Measurements from ENCODE around the gene COG3. TPM values are rescaled to one million over a fixed set of nuclear protein-coding genes. Genes with fewer than 3 reads are reported as not detected.

Gene COG3
- total and polyA plus RNA-seq, 2 of the 13 experiments (the other 11 are each of a cell fraction or from before 2014, with no cell fraction given) = 37.8 to 47.5 TPM

DNA sequence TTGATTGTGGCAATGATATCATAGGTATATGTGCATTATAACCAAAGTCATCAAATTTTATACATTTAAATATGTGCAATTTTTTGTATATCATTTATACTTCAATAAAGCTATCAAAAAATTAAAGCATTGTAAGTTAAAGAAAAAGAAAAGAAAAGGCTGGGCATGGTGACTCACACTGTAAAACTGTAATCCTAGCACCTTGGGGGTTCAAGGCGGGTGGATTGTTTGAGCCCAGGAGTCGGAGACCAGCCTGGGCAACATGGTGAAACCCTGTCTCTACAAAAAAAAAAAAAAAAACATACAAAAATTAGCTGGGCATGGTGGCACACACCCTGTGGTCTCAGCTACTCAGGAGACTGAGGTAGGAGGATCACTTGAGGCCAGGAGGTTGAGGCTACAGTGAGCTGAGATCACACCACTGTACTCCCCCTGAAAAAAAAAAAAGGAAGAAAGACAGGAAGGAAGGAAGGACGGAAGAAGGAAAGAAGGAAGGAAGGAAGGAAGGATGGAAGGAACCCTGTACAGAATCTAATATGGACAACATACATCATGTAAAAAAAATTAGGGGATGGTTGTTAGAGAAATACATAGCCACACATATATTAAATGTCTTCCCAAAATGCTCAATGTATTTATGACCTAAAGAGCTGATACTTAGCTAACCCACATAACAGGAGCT lies 24.8 kb upstream of the COG3 start:
- H3K36me3 ChIP-seq (replicated peaks in 1 of 2; ENCODE audit: control insufficient read depth in 1 of 2, insufficient read depth in 2 of 2, low read length in 2 of 2) = no peaks in the 10 kb centered on the region
- H4K20me1 ChIP-seq (ENCODE audit: insufficient read depth, low read length) = no peaks in the 10 kb centered on the region
- in situ Hi-C loops (cut with HindIII; ENCODE audit: extremely low pct_ligation_motif_present, low pct_unique_long_range_greater_than_20kb) = no loop called here
- intact Hi-C loops (cut with micrococcal nuclease; ENCODE audit: unreplicated experiment) = loop anchor here (2.0 kb wide), 1 partner anchor 25 kb away; the partner anchor contains the start of gene COG3
- POLR2A ChIA-PET = interaction anchor here (0.7 to 1.7 kb wide), 4 partner anchors 10 to 98 kb away, joined by 4 to 7 read pairs (median 6); partner anchors contain the start of genes COG3, SLC25A30 and TPT1
- H2AFZ ChIP-seq (ENCODE audit: low read length) = no peak overlapping the region
- H3K27me3 ChIP-seq (ENCODE audit: control insufficient read depth in 1 of 2, insufficient read depth in 2 of 2, low read length in 2 of 2) = no peaks in the 10 kb centered on the region
- no peaks in the 10 kb centered on the region for H3K79me2 ChIP-seq (ENCODE audit: insufficient read depth, low read length)
- 88% methylated on average over 3 of the region's 3 CpGs for WGBS (ENCODE audit: low lambda C conversion rate)
- peak overlapping the region; percentile 65 for H3K4me2 ChIP-seq (ENCODE audit: low read depth, low read length)
- H3K4me1 ChIP-seq (ENCODE audit: insufficient read depth, low read length) = peaks cover 90% of the 10 kb centered on the region
- TF ChIP-seq MTF2 (CRISPR knock-in tag; IDR thresholded peaks at IDR 0.05; ENCODE audit: borderline replicate concordance) (no peak), ZNF782 (CRISPR knock-in tag; IDR thresholded peaks at IDR 0.05; ENCODE audit: borderline replicate concordance) (no peak), ZFP82 (CRISPR knock-in tag; IDR thresholded peaks at IDR 0.05; ENCODE audit: borderline replicate concordance) (0 out of 2 replicates have a peak, but pooled peaks have one; percentile 70)
- TF ChIP-seq, protein P1, sequence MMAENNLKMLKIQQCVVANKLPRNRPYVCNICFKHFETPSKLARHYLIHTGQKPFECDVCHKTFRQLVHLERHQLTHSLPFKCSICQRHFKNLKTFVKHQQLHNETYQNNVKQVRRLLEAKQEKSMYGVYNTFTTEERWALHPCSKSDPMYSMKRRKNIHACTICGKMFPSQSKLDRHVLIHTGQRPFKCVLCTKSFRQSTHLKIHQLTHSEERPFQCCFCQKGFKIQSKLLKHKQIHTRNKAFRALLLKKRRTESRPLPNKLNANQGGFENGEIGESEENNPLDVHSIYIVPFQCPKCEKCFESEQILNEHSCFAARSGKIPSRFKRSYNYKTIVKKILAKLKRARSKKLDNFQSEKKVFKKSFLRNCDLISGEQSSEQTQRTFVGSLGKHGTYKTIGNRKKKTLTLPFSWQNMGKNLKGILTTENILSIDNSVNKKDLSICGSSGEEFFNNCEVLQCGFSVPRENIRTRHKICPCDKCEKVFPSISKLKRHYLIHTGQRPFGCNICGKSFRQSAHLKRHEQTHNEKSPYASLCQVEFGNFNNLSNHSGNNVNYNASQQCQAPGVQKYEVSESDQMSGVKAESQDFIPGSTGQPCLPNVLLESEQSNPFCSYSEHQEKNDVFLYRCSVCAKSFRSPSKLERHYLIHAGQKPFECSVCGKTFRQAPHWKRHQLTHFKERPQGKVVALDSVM (CRISPR knock-in tag; IDR thresholded peaks at IDR 0.05) = peak; percentile 42; the same call in 1 of the 2 replicates
- TF ChIP-seq, protein P2, sequence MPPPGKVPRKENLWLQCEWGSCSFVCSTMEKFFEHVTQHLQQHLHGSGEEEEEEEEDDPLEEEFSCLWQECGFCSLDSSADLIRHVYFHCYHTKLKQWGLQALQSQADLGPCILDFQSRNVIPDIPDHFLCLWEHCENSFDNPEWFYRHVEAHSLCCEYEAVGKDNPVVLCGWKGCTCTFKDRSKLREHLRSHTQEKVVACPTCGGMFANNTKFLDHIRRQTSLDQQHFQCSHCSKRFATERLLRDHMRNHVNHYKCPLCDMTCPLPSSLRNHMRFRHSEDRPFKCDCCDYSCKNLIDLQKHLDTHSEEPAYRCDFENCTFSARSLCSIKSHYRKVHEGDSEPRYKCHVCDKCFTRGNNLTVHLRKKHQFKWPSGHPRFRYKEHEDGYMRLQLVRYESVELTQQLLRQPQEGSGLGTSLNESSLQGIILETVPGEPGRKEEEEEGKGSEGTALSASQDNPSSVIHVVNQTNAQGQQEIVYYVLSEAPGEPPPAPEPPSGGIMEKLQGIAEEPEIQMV (CRISPR knock-in tag; IDR thresholded peaks at IDR 0.05; ENCODE audit: low read depth) = 0 out of 2 replicates have a peak, but pooled peaks have one; percentile 10
- no peaks in the 10 kb centered on the region for H3K9me3 ChIP-seq (ENCODE audit: low read length)
- ATAC-seq = no peak
- DNase-seq (ENCODE audit: low spot score) = no peak
- FAIRE-seq = no peak
- CTCF ChIA-PET (ENCODE audit: low intra/inter-chr PET ratio, low total read pairs) = no interaction called here
- H3K27ac ChIP-seq (ENCODE audit: extremely low read length, insufficient read depth, low read length) = peak overlapping the region; percentile 86
- peak overlapping the region; percentile 31; the same call in 1 of the 2 replicates for H3K9ac ChIP-seq (ENCODE audit: insufficient read depth, low read depth, low read length)
- H3K4me3 ChIP-seq (replicated peaks in 1 of 3; ENCODE audit: insufficient read depth in 1 of 3, low read depth in 2 of 3, low read length in 3 of 3) = no peak overlapping the region; a peak in 1 of 6 replicates
- TSS peak; percentile 95 for BruUV-seq (replicated peaks)
